CD1c-positive myeloid dendritic cell (primary cell): ENCODE measurements around the gene SPATA33.

Experiments used
- DNase-seq: peaks from one replicate; pipeline ENCODE4 v3.0.0-alpha.2; 2016; ENCODE audit errors: extremely low spot score

Gene SPATA33

DNA sequence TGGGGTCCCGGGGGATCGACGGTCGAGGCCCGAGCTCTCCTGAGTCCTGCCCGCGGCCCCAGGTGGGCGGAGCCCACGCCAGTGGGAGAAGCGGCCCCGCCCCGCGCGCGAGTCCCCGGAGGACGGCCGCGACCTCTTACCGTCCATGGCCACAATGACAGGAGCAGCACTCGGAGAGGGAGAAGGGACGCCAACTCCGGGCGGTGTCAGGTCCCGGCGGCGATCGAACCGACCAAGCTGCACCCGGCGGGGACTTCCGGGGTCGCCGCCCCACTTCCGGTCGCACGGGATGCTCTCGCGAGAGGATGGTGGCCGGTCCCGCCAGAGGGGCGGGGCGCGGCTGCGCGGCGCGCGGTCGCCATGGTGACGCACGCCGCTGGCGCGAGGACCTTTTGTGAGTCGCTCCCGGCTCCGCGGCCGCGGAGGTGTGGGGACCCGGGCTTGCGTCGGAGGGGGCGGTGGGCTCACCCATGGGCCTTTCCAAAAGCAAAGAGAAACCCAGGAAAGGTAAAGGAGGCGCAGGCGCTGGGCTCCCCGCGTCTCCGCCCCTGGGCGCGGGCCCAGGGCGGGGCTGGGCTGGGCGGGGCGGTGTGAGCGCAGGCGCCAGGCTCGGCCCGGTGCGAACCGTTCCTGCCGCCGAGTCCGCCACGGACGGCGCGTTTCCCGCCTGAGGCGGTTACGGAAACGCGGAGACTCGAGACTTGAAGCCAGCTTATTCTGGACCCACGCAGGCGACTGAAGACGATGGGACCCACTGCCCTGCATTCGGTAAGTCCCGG is at the start of gene SPATA33, which contains the start of gene CHMP1A:
TSS of gene SPATA33 (plus strand) at position 395 of the 779 bp plus-strand sequence. CDS start at position 471, 76 bp downstream.
TSS of gene CHMP1A (minus strand) at position 267 of the 779 bp plus-strand sequence. CDS start at position 147, 120 bp downstream.
- peak; percentile 95 for DNase-seq

DNA sequence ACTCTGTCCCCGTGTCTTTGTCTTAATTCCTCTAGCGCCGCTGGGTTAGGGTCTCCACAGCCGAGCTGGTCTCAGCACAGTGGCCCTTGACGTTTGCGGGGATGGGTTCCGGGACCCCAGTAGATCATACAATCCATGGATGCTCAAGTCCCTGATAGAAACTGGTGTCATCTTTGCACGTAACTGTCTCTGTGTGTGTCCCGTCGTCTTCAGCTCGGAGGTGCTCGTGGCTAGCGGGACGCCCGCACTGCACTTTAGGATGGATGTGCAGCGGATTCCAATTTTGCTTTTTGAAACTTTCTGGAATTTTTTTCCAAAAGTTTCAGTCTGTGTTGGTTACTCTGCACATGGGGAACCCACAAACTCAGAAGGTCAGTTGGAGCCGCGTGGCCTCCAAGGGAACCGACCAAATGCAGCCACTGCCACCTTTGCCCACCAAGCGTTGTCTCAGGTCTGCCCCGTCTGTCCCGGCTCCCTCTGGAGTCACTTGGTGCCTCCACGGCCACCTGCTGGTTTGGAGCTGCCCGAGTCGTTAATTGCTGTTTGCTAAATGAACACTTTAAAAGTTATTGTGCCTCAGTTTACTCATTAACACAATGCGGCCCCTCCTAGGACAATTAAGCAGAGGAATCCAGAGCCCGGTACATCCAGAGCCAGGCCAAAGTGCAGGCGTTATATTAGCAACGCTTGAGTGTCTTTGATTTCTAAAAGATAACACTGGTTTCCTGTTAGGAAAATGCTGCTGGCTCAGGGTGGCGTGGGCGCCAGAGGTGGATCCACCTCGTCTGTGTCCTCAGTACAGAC is 49.5 kb upstream of the SPATA33 start:
- DNase-seq = no peak

- no peak for DNase-seq
Measured at GRCh38 chr16:89610108-89610453, 47.6 kb upstream of the SPATA33 start.

DNA sequence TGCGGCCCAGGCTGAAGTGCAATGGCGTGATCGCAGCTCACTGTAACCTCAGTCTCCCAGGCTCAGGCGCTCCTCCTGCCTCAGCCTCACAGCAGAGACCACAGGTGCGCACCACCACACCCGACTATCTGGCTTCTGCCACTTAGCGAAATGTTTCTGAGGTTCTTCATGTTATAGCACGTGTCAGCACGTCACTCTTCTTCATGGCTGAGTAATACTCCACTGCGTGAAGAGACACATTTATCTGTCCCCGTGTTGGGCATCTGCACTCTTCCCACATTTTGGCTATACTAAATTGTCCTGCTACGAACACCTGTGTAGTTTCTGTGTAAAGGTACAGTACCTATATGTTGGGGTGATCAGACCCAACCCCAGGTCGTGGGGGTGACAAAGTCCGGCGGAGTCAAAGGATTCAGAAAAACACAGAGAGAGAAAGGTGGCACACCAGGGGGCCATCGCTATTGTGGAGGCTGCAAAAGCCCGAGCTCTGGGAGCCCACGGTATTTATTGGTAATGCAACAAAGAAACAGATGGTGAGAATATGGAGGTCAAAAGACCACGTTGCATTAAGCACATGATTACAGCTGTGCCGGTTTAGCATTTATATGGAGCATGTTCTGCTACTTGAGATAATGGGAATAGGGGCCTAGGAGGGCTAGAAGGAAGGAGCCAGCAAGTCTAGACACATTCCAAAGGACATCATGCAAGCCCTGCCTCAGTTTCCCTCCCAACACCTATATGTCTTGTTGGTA is 45.0 kb upstream of the SPATA33 start:
- DNase-seq = no peak

GRCh38 chr16:89613231-89613953 is 44.2 kb upstream of the SPATA33 start, which contains the start of gene DPEP1:
DPEP1 (plus strand) TSS chr16:89613642; CDS start chr16:89630411, 16,769 bp downstream.
- DNase-seq = peak; percentile 31

DNA sequence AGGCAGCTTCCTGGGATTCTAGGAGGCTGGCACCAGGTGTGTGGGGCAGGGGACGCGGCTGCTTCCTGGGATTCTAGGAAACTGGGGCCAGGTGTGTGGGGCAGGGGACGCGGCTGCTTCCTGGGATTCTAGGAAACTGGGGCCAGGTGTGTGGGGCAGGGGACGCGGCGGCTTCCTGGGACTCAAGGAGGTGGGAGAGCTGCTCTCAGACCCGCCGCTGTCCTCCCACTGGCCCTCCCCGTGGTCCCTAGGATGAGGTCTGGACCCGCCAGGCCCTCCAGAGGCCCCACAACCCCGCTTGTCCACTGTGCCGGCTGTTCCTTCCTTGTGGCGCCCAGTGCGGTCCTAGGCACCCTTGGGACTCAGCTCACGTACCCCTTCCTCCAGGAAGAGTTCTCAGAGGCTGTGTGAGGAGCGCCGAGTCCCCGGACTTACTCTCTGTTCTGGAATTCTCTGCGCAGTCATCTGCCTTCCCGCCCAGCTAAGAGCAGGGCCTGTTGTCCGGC is 43.6 kb upstream of the SPATA33 start:
- DNase-seq = no peak

DNA sequence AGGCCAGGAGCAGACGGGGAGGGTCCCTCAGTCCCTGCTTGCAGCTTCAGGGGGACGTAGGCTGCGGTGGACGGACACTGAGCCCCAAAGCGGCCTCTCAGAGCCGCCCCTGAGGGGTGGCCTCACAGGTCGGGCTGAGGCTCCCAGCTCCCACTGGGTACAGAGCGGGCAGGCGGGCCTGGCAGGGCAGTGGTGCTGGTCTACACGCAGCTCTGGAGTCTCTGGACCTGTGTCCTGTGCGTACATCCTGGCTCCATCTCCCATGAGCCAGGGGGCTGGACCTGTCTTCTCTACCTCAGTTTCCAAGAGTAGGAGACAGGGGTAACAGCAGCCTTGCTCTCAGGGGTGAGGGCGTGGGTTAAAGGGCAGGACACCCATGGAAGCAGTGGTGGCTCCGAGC is 42.5 kb upstream of the SPATA33 start:
- no peak for DNase-seq

DNA sequence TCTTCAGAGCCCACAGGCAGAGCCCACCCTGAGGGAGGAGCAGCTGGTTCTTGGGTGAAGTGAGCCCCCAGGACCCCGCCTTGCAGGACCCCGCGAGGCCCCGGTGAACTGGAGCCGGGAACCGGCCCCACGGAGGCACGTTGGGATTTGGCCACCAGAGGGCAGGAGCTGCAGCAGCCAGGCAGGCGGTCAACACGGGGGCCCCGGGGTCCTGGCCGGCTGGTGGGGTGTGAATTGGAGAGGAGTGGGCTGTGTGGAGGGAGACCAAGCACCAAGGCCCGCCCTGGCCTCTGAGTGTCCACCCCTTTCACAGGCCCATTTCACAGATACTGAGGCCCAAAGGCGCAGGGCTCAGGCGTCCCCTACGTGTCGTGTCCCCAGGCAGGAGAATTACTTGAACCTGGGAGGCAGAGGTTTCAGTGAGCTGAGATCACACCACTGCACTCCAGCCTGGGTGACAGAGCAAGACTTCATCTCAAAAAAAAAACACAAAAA is 42.0 kb upstream of the SPATA33 start:
- peak; percentile 35 for DNase-seq

- no peak for DNase-seq
Measured at GRCh38 chr16:89616623-89617022, 41.0 kb upstream of the SPATA33 start.

- DNase-seq = no peak
Measured at GRCh38 chr16:89617036-89617435, 40.6 kb upstream of the SPATA33 start.

DNA sequence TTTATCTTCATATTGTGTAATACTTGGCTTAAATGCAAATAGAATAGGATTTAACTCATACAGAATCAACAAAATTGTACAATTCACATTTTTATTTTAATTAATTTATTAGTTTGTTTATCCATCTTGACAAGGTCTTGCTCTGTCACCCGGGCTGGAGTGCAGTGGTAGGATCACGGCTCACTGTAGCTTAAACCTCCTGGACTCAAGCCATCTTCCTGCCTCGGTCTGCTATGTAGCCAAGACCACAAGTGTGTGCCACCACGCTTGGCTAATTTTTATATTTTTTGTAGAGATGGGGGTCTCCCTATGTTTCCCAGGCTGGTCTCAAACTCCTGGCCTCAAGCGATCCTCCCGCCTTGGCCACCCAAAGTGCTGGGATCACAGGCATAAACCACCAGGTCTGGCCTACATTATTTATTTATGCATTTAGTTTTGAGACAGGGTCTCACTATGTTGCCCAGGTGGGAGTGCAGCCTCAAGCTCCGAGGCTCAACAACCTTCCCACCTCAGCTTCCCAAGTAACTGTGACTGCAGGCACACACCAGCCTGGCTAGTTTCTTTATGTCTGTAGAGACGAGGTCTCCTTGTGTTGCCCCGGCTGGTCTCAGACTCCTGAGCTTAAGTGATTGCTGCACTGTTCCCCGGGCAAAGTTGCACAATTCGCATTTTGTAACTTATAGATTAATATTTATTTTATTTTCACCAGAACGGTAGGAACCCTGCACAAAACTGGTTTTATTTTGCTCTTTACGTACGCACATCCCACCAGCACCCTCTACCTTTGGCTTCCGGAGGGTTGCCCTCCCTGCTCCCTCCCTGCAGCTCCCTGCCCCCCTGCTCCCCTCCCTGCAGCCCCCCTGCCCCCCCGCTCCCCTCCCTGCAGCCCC is 39.3 kb upstream of the SPATA33 start:
- no peak for DNase-seq

DNA sequence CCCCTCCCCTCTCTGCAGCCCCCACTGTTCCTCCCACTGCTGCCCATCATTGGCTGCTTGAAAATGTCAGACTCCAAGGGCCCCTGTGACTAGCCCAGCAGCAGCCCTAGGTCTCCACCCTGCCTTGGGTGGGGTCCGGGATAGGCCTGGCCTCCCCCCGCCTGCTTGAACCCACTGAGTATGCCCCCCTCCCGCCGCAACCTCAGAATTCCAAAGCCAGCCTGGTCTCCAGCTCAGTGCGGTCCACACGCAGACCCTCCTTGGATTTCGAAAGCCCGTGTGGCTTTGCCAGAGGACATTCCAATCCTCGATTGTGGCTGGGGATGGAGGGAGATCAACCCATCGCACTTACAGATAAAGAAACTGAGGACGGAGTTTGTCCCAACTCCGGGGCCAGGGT is 37.8 kb upstream of the SPATA33 start:
- DNase-seq = no peak

- DNase-seq = no peak
Measured at GRCh38 chr16:89620406-89620841, 37.2 kb upstream of the SPATA33 start.

DNA sequence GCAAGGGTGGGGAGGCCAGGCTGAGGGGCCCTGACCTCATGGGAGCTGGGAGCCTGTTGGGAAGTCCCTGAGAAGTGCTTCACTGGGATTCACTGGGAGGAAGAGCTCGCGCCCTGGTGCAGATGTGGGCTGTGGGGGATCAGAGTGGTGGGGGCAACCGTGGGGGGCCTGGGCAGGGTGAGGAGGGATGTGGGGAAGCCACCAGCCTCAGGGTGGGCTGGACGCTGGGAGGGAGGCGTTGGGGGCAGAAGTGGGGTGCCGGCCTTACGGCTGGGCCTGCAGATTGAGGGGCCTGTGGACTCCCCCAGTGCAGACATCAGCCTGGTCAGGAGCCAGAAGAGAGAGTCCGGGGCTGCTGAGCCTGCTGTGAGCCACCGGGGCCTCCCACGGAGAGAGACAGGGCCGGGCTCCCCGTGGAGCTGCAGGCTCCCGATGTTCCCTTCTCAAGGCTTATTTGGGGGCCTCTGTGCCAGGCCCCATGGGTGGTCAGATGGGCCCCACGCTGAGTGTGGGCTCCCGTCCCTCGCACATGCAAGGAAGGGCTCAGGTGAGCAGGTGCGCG is 36.4 kb upstream of the SPATA33 start:
- no peak for DNase-seq

- no peak for DNase-seq
Measured at GRCh38 chr16:89621698-89622409, 35.8 kb upstream of the SPATA33 start.

- no peak for DNase-seq
Measured at GRCh38 chr16:89623511-89624261, 34.0 kb upstream of the SPATA33 start.

DNA sequence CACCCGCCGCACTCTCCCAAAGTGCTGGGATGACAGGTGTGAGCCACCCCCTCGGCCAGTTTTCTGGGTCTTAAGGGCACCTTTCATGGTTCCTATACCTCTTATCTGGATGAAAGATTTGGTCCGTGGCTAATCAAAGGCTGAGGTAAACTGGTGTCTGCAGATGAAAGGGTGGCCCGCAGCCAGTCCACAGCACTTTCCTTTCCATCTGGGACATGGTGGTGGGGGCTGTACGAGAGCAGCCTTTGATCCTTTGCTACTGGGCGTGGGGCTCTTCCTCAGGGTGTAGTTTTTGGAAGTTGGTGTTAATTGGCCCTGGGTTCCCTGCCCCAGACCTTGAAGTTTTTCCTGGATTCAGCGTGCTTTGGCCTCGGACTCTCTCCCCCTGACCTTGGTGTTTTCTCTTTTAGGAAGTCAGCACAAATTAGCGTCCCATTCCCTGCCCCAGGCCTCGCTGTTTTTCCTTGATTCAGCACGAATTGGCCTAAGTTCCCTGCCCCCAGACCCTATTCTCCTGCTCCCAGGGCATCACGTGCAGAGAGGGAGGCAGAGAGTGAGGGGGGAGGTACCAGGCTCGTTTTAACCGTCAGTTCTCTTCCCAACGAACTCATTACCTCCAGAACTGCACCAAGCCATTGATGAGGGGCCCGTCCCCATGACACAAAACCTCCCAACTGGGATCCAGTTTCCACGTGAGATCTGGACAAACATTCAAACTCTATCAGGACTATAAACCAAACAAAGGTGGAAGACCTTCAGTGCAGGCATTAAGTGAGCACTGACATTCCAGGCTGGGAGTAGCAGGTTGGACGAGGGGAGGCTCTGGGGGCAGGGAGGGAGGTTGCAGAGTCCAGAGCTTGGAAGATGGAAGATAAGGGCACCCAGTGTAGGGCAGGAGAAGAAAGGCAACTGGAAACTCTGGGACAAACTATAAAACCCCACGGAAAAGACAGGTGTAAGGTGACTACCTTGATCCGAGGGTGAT is 32.6 kb upstream of the SPATA33 start:
- DNase-seq = no peak
